22Rv1 (cell line): Measurements from ENCODE around the gene SPINK4.

Source experiments
- CTCF ChIP-seq: fragments of 450-650 bp; IDR thresholded peaks from 2 replicates; pipeline ENCODE4 v1.5.1; 2017; ENCODE audit warnings: mild to moderate bottlenecking
- ZFX ChIP-seq: fragments of 450-650 bp; IDR thresholded peaks from 2 replicates; pipeline ENCODE4 v1.6.1; 2017; ENCODE audit warnings: antibody characterized with exemption, borderline replicate concordance

GRCh38 chr9:33249983-33250382 lies 10.0 kb downstream of the SPINK4 start:
- TF ChIP-seq CTCF (no peak), ZFX (no peak)
